ENCODE results near the gene RETREG3. TPM values are rescaled to one million over a fixed set of nuclear protein-coding genes. Genes with fewer than 3 reads are reported as not detected.
A peak's percentile ranks its signal among the peaks of the same experiment; 100 is the strongest.
"Not testable (repeated sequence)": the region's sequence is repeated elsewhere in the genome, so short reads cannot be mapped to it uniquely, and the experiment has no call there.

The RETREG3 gene
- total RNA-seq, 1 experiment from 2014 or later = 38.1 TPM

DNA sequence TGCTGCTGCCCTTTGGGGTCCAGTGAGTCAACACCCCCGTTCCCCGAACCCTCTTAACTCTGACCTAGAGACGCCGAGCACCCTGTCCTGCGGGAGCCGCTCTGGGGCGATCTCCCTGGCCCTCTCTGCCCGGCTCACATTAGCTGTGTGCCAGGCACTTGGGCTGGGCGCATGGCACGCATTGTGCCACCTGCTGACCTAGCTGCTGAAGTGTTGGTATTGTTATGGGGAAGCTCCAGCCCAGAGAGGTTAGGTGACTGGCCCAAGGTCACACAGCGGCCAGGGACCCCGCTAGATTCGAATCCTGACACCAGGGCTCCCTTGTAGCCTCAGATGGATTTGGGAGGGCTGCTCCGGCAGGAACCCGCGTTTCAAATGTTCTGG, 55.3 kb downstream of the RETREG3 start:
- peak; percentile 17 for DNase-seq (ENCODE audit: low spot score)

DNA sequence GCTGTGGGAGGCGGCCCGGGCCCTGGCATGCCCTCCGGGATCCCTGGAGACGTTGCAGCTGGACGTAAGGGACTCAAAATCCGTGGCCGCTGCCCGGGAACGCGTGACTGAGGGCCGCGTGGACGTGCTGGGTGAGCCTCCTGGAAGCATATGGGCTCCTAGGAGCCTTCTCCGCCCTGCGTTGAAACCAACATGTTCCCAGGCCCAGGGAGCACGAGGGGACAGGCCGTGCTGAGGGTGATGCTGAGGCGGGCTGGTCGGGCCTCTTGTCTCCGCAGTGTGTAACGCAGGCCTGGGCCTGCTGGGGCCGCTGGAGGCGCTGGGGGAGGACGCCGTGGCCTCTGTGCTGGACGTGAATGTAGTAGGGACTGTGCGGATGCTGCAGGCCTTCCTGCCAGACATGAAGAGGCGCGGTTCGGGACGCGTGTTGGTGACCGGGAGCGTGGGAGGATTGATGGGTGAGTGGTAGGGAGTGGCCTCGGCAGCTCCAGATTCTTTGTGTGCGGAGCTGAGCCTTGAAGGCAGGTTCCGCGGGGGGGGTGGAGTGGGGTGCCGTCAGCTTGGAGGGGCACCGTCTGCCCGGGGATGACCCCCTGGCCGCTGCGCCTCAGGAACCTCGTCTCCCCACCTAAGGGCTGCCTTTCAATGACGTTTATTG, 55.9 kb downstream of the RETREG3 start:
- DNase-seq (ENCODE audit: low spot score) = no peak

DNA sequence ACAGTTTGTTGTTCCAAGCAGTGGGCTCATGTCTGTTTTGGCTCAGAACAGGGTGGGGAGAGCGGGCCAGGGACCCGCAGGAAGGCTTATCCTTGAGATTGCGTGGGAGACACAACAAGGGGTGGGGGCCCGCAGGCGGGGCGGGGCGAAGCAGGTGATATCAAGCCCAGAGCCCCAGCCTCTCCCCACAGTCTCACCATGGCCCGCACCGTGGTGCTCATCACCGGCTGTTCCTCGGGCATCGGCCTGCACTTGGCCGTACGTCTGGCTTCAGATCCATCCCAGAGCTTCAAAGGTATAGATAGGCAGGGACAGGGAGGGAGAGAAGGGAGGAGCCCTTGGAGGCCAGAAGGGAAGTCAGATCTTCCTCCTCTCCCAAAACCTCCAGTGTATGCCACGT, 56.4 kb downstream of the RETREG3 start, which contains the start of gene HSD17B1:
TSS of gene HSD17B1 (plus strand) at position 188 of the 400 bp plus-strand sequence. CDS start at position 199, 11 bp downstream.
- not testable (repeated sequence) for DNase-seq (ENCODE audit: low spot score)

DNA sequence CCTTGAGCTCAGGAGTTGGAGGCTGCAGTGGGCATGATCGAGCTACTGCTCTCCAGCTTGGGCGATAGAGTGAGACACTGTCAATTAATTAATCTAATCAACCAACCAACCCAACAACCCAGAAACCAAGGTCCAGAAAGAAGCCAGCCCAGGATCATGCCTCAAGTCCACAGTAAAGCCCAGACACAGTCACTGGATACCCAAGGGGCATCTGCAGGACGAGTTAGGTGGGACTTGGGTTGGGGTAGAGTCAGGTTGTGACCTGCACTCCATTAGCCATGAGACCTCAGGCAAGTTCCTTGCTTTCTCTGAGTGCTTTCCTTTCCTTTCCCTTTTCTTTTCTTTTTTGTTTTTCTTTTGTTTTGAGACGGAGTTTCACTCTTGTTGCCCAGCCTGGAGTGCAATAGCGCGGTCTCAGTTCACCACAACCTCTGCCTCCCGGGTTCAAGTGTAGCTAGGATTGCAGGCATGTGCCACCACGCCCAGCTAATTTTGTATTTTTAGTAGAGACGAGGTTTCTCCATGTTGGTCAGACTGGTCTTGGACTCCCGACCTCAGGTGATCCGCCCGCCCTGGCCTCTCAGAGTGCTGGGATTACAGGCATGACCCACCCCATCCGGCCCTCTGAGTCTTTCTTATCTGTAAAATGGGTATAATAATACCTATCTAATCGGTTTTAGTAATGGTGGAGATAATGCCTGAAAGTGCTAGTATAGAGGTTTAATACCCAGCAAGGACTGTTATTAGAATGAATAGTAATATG, 60.0 kb downstream of the RETREG3 start:
- no peak for DNase-seq (ENCODE audit: low spot score)

DNA sequence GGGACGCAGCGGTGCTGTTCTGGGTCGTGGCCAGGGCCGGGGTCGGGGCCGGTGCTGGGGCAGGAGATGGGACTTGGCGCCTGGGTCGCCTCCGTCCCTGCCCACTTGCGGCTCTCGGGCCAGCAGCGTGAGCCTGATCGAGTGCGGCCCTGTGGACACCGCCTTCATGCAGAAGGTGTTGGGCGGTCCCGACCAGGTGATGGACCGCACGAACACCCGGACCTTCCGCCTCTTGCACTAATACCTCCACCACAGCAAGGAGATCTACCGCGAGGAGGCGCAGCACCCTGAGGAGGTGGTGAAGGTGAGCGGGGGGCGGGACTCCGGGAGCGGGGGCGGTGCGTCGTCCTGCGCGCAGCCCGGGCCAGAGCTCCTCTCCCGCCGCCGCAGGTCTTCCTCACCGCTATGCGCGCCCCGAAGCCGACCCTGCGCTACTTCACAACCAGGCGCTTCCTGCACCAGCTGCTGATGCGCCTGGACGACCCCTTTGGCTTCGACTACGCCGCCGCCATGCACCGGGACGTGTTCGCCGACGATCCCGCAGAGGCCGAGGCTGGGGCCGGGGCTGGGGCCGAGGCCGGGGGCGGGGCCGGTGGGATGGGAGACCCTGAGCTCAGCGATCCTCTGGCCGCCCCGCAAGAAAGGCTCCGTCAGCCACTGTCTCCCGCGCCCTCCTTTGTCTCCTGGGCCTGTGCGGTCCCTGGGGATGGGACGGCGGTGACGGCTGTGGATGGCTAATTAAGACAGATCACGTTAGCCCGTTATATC, 60.9 kb downstream of the RETREG3 start:
- DNase-seq (ENCODE audit: low spot score) = peak; percentile 89

DNA sequence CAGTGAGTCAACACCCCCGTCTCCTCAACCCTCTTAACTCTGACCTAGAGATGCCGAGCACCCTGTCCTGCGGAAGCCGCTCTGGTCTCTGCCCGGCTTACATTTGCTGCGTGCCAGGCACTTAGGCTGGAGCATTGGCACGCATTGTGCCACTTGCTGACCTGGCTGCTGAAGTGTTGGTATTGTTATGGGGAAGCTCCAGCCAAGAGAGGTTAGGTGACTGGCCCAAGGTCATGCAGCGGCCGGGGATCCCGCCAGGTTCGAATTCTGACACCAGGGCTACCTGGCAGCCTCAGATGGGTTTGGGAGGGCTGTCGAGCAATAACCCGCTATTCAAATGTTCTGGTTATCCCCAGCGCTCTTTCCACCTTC, 61.5 kb downstream of the RETREG3 start:
- no peak for DNase-seq (ENCODE audit: low spot score)

DNA sequence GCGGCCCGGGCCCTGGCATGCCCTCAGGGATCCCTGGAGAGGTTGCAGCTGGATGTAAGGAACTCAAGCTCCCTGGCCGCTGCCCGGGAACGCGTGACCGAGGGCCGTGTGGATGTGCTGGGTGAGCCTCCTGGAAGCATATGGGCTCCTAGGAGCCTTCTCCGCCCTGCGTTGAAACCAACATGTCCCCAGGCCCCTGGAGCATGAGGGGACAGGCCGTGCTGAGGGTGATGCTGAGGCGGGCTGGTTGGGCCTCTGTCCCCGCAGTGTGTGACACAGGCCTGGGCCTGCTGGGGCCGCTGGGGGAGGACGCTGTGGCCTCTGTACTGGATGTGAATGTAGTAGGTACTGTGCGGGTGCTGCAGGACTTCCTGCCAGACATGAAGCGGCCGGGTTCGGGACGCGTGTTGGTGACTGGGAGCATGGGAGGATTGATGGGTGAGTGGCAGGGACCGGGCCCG, 62.1 kb downstream of the RETREG3 start:
- DNase-seq (ENCODE audit: low spot score) = no peak

DNA sequence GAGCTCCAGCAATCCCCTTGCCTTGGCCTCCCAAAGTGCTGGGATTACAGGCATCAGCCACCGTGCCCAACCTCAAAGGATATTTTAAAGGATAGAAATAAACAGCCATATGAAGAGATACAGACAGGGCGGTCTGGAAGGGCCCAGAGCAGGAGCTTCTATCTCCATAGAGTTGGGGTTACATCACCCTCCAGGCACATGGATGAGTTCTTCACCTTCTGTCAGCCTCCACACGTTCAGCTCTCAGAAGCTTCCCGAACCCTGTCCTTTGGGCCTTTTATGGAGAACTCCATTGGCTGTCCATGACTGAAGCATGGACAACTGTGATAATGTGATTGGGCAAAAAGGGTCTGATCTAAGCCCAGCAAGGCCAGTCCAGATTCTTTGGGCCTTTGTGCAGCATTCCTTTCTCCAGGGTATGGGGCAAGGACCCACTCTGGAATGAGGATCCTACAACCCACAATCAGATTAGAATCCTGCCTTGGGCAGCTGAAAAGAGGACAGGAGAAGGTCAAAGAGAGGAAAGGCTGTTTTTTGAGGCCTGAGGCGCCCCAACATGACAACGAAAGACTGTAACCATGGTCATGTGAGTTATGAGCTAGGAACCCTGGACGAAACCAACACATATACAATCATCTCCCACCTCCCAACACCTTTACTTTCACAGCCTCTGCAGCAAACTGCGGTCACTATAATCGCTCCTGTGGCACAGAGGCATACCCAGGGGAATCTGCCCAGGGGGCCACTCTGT, 63.2 kb downstream of the RETREG3 start:
- not testable (repeated sequence) for DNase-seq (ENCODE audit: low spot score)

DNA sequence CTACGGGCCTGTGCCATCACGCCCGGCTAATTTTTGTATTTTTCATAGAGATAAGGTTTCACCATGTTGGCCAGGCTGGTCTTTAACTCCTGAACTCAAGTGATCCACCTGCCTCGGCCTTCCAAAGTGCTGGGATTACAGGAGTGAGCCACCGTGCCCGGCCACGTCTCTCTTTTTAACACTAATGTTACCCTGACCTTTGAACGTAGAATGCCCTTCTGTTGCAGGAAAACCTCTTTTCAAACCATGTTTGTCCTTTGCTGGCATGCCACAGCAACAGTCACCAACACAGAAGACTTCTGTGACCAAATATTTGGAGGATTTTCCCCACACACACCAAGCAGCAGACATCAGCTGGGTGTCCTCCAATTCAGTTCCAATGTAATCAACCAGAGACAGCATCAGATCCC, 64.3 kb downstream of the RETREG3 start:
- no peak for DNase-seq (ENCODE audit: low spot score)

DNA sequence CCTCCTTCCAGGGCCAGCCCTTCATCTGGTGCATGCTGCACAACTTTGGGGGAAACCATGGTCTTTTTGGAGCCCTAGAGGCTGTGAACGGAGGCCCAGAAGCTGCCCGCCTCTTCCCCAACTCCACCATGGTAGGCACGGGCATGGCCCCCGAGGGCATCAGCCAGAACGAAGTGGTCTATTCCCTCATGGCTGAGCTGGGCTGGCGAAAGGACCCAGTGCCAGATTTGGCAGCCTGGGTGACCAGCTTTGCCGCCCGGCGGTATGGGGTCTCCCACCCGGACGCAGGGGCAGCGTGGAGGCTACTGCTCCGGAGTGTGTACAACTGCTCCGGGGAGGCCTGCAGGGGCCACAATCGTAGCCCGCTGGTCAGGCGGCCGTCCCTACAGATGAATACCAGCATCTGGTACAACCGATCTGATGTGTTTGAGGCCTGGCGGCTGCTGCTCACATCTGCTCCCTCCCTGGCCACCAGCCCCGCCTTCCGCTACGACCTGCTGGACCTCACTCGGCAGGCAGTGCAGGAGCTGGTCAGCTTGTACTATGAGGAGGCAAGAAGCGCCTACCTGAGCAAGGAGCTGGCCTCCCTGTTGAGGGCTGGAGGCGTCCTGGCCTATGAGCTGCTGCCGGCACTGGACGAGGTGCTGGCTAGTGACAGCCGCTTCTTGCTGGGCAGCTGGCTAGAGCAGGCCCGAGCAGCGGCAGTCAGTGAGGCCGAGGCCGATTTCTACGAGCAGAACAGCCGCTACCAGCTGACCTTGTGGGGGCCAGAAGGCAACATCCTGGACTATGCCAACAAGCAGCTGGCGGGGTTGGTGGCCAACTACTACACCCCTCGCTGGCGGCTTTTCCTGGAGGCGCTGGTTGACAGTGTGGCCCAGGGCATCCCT, 65.7 kb downstream of the RETREG3 start:
- DNase-seq (ENCODE audit: low spot score) = no peak

DNA sequence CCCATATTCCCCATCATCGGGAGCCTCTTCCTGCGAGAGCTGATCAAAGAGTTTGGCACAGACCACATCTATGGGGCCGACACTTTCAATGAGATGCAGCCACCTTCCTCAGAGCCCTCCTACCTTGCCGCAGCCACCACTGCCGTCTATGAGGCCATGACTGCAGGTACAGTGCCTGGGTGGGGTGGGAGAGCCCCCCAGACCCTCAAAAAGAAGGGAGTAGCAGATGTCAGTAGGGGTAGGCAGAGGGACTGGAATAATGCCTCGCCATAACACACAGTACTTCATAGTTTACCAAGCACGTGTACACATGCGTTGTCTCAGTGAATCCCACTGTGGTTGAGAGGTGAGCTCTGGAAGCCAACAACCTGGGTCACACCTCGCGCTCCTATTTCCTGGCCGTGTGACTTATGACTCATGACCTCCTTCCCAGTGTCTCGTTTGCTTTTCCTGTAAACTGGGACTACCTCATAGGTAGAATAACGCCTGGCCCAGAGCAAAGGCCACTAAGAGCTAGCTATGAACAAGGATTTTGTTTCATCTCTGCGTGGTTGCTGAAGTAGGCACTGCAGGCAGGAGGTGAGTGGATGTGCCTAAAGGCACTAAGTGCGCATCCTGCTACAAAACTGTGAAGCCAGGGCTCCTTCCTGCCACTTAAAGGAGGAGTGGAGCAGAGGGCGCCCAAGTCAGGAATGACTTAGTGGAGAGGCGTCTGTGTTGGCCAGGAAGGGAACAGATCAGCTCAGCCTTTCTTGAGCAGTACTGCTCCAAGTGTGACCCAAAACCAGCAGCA, 67.9 kb downstream of the RETREG3 start:
- peak; percentile 84 for DNase-seq (ENCODE audit: low spot score)

DNA sequence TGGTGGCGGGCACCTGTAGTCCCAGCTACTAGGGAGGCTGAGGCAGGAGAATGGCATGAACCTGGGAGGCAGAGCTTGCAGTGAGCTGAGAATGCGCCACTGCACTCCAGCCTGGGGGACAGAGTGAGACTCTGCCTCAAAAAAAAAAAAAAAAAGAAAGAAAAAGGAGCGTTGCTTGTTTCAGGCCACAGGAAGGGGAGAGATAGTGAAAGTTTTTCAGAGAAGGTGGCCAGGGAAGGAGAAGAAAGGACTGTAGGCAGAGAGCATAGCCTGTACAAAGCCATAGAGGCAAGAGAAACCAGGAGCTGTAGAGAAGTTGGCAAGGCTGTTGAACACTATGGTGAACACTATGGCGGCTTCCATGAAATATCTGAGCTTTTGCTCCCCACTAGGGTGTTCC, 68.6 kb downstream of the RETREG3 start:
- DNase-seq (ENCODE audit: low spot score) = not testable (repeated sequence)

DNA sequence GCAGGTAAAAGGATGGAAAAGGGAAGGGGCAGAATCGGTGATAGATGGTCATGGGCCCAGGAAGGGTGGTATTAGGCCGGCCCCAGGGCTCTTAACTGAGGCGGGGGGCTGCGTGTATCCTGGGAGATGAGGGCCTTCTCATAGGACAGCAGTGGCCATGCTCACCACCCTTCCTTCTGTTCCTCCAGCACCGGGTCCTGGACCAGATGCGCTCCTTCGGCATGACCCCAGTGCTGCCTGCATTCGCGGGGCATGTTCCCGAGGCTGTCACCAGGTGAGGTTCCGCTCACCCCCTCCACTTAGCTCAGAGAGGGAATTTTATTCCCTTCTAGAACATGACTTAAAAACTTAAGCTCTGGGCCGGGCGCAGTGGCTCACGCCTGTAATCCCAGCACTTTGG, 70.7 kb downstream of the RETREG3 start:
- no peak for DNase-seq (ENCODE audit: low spot score)

DNA sequence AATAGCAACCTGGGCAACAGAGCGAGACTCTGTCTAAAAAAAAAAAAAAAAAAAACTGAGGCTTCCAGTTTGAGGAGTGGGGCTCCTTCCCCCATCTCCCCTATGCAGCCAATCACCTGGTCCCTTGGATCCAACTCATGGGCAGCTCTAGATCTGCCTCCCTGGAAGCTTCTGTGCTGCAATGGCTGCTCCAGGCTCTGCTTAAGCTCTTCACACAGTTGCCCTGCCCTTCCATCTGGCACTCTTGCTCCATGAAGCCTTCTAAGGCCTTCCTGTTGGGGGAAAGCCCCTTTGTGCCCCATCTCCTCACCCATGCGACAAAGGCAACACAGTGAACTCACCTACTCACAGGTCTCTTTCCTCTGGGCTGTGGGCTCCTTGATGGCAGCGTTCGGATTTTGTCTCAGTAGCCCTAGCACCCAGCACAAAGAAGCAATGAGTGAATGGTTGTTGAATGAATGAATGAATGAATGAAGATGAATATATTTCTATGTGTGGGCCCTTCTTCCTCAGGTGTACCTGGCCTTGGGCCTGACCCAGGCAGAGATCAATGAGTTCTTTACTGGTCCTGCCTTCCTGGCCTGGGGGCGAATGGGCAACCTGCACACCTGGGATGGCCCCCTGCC, 71.2 kb downstream of the RETREG3 start:
- DNase-seq (ENCODE audit: low spot score) = no peak

DNA sequence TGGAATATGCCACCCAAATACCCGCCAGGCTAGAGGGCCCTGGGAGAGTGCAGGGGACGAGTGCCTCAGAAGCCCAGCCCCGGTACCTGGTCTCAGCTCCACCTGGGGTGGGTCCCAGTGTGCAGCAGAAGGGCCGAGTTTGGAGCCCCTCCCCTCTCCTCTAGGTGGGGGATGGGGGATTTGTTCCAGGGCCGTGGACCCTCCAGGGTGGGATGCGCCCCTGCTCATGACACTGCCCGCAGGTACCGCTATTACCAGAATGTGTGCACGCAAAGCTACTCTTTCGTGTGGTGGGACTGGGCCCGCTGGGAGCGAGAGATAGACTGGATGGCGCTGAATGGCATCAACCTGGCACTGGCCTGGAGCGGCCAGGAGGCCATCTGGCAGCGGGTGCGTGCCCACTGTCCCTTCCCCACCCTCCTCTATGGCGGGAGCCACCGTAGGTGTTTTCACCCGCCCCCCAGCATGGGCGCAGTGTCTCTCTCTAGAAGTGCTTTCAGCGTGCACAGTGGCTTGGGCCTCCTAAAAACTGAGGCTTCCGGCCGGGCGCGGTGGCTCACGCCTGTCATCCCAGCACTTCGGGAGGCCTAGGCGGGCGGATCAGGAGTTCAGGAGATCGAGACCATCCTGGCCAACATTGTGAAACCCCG, 71.9 kb downstream of the RETREG3 start:
- DNase-seq (ENCODE audit: low spot score) = no peak

DNA sequence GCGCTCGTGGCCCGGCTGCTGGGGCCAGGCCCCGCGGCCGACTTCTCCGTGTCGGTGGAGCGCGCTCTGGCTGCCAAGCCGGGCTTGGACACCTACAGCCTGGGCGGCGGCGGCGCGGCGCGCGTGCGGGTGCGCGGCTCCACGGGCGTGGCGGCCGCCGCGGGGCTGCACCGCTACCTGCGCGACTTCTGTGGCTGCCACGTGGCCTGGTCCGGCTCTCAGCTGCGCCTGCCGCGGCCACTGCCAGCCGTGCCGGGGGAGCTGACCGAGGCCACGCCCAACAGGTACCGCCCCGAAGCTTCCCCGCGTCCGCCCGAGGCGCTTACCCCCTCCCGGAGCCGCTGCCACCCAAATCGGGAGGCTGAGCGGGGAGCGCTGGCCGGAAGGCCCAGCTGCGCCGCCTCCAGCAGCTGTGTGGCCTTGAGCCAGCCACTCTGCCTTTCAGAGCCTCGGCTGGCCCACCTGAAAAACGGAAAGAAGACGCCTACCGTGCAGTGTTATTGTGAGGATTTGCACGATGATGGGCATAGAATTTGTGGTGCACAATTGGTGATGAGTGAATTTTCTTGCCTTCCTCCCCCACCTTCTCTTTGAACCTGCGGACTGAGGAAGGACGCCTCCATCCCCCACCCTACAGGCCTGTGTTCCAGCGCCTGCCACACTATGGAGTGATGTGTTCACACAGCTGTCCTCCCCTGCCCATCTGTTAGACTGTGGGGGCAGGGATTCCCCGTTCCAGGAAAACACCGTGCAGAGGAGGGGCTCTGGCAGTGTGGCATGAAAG, 72.6 kb downstream of the RETREG3 start:
- DNase-seq (ENCODE audit: low spot score) = peak; percentile 75

DNA sequence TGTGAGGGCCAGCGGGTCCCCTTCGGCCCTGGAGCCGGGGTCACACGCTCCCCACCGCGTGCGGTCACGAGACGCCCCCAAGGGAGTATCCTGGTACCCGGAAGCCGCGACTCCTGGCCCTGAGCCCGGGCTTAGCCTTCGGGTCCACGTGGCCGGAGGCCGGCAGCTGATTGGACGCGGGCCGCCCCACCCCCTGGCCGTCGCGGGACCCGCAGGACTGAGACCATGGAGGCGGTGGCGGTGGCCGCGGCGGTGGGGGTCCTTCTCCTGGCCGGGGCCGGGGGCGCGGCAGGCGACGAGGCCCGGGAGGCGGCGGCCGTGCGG, 73.2 kb downstream of the RETREG3 start, which contains the start of gene NAGLU:
TSS of gene NAGLU (plus strand) at position 194 of the 324 bp plus-strand sequence. CDS start at position 226, 32 bp downstream.
- peak; percentile 90 for DNase-seq (ENCODE audit: low spot score)
